Gastroesophageal sphincter (tissue), 3 donors: ENCODE measurements around the gene KATNAL2.

Experiments used
- POLR2A ChIP-seq, 2 donors: fragments of 450-650 bp; IDR thresholded peaks; one replicate each; pipeline ENCODE4 v1.6.1; 2017; ENCODE audit warnings: antibody characterized with exemption in 2 of 2, mild to moderate bottlenecking in 2 of 2, moderate library complexity in 1 of 2
- POLR2AphosphoS5 ChIP-seq: sonication (generic); formaldehyde crosslinking; IDR thresholded peaks from one replicate; pipeline ENCODE4 v1.6.1; 2017; ENCODE audit warnings: antibody characterized with exemption
- TF ChIP-seq, protein P1 (sequence below), 4 experiments: fragments of 200-600 bp in 2 of 4; fragments of 450-650 bp in 2 of 4; sonication (generic) in 1 of 4; IDR thresholded peaks; one replicate each; pipeline ENCODE4 v1.5.1; 2017 to 2019; ENCODE audit warnings: antibody characterized with exemption in 4 of 4, mild to moderate bottlenecking in 2 of 4, moderate library complexity in 2 of 4

DNA sequence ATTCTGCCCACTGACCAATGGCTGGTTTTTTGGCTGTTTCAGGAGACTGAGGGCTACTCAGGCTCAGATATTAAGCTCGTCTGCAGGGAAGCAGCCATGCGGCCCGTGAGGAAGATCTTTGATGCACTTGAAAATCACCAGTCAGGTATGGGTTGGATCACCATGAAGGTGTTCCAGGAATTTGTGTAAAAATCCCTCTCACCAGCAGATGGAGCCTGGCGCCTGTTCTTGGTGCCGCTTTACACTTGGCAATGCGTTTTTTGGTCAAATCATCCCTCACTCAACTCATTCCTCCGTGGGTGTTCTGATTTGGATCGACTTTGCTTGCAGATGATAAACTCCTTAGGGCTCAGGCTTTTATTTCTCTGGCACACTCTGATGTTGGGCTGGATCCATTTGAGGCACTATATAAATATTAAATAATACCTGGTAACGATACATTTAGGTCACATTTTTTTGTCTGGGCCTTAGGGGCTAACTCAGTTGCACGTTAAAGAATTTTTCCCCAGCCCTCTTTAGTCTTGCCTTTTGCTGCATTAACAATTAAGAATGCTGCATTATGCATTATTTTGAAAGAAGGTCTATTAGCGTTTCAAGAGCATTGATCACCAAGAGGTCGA lies 182.9 kb downstream of the KATNAL2 start:
- no peak for TF ChIP-seq POLR2AphosphoS5
- TF ChIP-seq, protein P1, sequence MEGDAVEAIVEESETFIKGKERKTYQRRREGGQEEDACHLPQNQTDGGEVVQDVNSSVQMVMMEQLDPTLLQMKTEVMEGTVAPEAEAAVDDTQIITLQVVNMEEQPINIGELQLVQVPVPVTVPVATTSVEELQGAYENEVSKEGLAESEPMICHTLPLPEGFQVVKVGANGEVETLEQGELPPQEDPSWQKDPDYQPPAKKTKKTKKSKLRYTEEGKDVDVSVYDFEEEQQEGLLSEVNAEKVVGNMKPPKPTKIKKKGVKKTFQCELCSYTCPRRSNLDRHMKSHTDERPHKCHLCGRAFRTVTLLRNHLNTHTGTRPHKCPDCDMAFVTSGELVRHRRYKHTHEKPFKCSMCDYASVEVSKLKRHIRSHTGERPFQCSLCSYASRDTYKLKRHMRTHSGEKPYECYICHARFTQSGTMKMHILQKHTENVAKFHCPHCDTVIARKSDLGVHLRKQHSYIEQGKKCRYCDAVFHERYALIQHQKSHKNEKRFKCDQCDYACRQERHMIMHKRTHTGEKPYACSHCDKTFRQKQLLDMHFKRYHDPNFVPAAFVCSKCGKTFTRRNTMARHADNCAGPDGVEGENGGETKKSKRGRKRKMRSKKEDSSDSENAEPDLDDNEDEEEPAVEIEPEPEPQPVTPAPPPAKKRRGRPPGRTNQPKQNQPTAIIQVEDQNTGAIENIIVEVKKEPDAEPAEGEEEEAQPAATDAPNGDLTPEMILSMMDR (IDR thresholded peaks at IDR 0.05) = peak; percentile 65 to 81 (median 70)
- no peak for TF ChIP-seq POLR2A (IDR thresholded peaks at IDR 0.05)
